ENCODE measurements around the gene TULP3. TPM values are rescaled to one million over a fixed set of nuclear protein-coding genes. Genes with fewer than 3 reads are reported as not detected.

Gene TULP3
- total and polyA plus RNA-seq, 2 donors (not counting 3 experiments of a cell fraction or from before 2014, with no cell fraction given), result 30.8 to 31.0 TPM

DNA sequence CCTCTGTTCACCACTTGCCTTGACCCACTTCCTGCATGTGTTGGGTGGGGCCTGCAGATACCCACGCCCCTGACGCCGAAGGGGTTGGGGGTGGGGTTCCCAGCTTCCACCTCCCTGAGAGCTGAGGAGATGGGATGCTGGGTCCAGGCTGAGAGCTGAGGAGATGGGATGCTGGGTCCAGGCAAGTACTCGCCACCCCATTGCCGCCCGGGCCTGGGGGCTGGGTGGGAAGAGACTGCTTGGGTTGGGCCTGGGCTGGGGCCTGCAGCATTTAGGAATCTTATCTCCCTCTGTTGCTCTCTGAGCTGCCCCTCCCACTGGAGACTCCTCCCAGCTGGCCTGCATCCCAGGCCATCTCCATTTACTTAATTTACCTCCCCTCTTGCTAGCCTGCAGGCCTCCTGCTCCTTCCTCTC, 85.9 kb downstream of the TULP3 start:
- Histone ChIP-seq H4K20me1 (replicated peaks; ENCODE audit: control insufficient read depth, extremely low read depth, insufficient read depth, low read length) (no peaks in the 10 kb centered on the region), H3K9me1 (replicated peaks; ENCODE audit: control insufficient read depth, extremely low read depth, insufficient read depth, low read length) (no peaks in the 10 kb centered on the region), H2AFZ (ENCODE audit: low read depth, low read length) (no peak overlapping the region), H3K79me2 (ENCODE audit: control insufficient read depth, insufficient read depth, low read length) (peaks cover 47% of the 10 kb centered on the region), H3K27ac (ENCODE audit: insufficient read depth, low read depth, low read length) (no peak overlapping the region), H3K4me3 (replicated peaks in 1 of 3; ENCODE audit: insufficient read depth in 1 of 3, low read depth in 1 of 3, low read length in 3 of 3) (no peak overlapping the region), H3K9me3 (replicated peaks; ENCODE audit: control insufficient read depth, insufficient read depth, low read length) (no peaks in the 10 kb centered on the region), H3K27me3 (ENCODE audit: control insufficient read depth in 2 of 2, insufficient read depth in 2 of 2, low read length in 2 of 2) (no peaks in the 10 kb centered on the region), H3K4me1 (ENCODE audit: control insufficient read depth, extremely low read depth, insufficient read depth, low read length) (peaks cover 11% of the 10 kb centered on the region), H3K36me3 (ENCODE audit: control insufficient read depth in 2 of 2, extremely low read depth in 1 of 2, insufficient read depth in 2 of 2, low read length in 2 of 2) (peaks cover 0 to 11% of the 10 kb centered on the region in 2 experiments), H3K9ac (replicated peaks; ENCODE audit: extremely low read depth, insufficient read depth, low read length) (no peak overlapping the region), H3K4me2 (ENCODE audit: insufficient read depth, low read length) (no peak overlapping the region)
- FAIRE-seq, result no peak
- POLR2A ChIA-PET, result no interaction called here
- no TSS peak for BruUV-seq (replicated peaks)
- intact Hi-C loops (cut with micrococcal nuclease) (no loop called here), dilution Hi-C loops (cut with MboI; ENCODE audit: extremely low pct_ligation_motif_present, low sequenced_read_pairs) (no loop called here)
- DNase-seq (ENCODE audit: low read depth, low spot score), result no peak
- TF ChIP-seq MYC (IDR thresholded peaks at IDR 0.05; ENCODE audit: low read depth, low read length) (no peak), GATA2 (IDR thresholded peaks at IDR 0.05; ENCODE audit: insufficient read depth, insufficient read length, low read depth, low read length) (no peak), EZH2 (IDR thresholded peaks at IDR 0.05; ENCODE audit: borderline replicate concordance, low read depth, low read length, severe bottlenecking) (no peak), POLR2A (IDR thresholded peaks at IDR 0.05; ENCODE audit: low read depth, low read length) (no peak), JUN (IDR thresholded peaks at IDR 0.05; ENCODE audit: borderline replicate concordance, insufficient read depth, insufficient read length, low read depth) (no peak), POLR2AphosphoS5 (IDR thresholded peaks at IDR 0.05; ENCODE audit: insufficient read depth, low read depth, low read length) (no peak)
- CTCF ChIA-PET, result no interaction called here

- TF ChIP-seq POLR2A (IDR thresholded peaks at IDR 0.05; ENCODE audit: low read depth, low read length) (no peak), FOS (IDR thresholded peaks at IDR 0.05; ENCODE audit: borderline replicate concordance, insufficient read depth, low read length) (no peak), JUN (IDR thresholded peaks at IDR 0.05; ENCODE audit: borderline replicate concordance, insufficient read depth, insufficient read length, low read depth) (no peak), MYC (IDR thresholded peaks at IDR 0.05; ENCODE audit: low read depth, low read length) (no peak), GATA2 (IDR thresholded peaks at IDR 0.05; ENCODE audit: insufficient read depth, insufficient read length, low read depth, low read length) (no peak), POLR2AphosphoS5 (IDR thresholded peaks at IDR 0.05; ENCODE audit: insufficient read depth, low read depth, low read length) (no peak), EZH2 (IDR thresholded peaks at IDR 0.05; ENCODE audit: borderline replicate concordance, low read depth, low read length, severe bottlenecking) (no peak)
- TF ChIP-seq, protein P1, sequence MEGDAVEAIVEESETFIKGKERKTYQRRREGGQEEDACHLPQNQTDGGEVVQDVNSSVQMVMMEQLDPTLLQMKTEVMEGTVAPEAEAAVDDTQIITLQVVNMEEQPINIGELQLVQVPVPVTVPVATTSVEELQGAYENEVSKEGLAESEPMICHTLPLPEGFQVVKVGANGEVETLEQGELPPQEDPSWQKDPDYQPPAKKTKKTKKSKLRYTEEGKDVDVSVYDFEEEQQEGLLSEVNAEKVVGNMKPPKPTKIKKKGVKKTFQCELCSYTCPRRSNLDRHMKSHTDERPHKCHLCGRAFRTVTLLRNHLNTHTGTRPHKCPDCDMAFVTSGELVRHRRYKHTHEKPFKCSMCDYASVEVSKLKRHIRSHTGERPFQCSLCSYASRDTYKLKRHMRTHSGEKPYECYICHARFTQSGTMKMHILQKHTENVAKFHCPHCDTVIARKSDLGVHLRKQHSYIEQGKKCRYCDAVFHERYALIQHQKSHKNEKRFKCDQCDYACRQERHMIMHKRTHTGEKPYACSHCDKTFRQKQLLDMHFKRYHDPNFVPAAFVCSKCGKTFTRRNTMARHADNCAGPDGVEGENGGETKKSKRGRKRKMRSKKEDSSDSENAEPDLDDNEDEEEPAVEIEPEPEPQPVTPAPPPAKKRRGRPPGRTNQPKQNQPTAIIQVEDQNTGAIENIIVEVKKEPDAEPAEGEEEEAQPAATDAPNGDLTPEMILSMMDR (IDR thresholded peaks at IDR 0.05; ENCODE audit: extremely low read depth in 1 of 2, insufficient read depth in 1 of 2, low read depth in 1 of 2, low read length in 2 of 2), result no peak
- TF ChIP-seq, protein P2, sequence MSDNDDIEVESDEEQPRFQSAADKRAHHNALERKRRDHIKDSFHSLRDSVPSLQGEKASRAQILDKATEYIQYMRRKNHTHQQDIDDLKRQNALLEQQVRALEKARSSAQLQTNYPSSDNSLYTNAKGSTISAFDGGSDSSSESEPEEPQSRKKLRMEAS (IDR thresholded peaks at IDR 0.05; ENCODE audit: insufficient read depth, insufficient read length), result no peak
- Histone ChIP-seq H3K4me3 (replicated peaks in 1 of 3; ENCODE audit: insufficient read depth in 1 of 3, low read depth in 1 of 3, low read length in 3 of 3) (no peak overlapping the region), H3K27ac (ENCODE audit: insufficient read depth, low read depth, low read length) (no peak overlapping the region), H3K4me2 (ENCODE audit: insufficient read depth, low read length) (no peak overlapping the region), H2AFZ (ENCODE audit: low read depth, low read length) (no peak overlapping the region), H3K9me3 (replicated peaks; ENCODE audit: control insufficient read depth, insufficient read depth, low read length) (no peaks in the 10 kb centered on the region), H3K9ac (replicated peaks; ENCODE audit: extremely low read depth, insufficient read depth, low read length) (no peak overlapping the region), H3K79me2 (ENCODE audit: control insufficient read depth, insufficient read depth, low read length) (peaks cover 50% of the 10 kb centered on the region), H3K4me1 (ENCODE audit: control insufficient read depth, extremely low read depth, insufficient read depth, low read length) (peaks cover 11% of the 10 kb centered on the region), H3K36me3 (ENCODE audit: control insufficient read depth in 2 of 2, extremely low read depth in 1 of 2, insufficient read depth in 2 of 2, low read length in 2 of 2) (peaks cover 0 to 11% of the 10 kb centered on the region in 2 experiments), H3K27me3 (ENCODE audit: control insufficient read depth in 2 of 2, insufficient read depth in 2 of 2, low read length in 2 of 2) (no peaks in the 10 kb centered on the region), H4K20me1 (replicated peaks; ENCODE audit: control insufficient read depth, extremely low read depth, insufficient read depth, low read length) (no peaks in the 10 kb centered on the region), H3K9me1 (replicated peaks; ENCODE audit: control insufficient read depth, extremely low read depth, insufficient read depth, low read length) (no peaks in the 10 kb centered on the region)
- no peak for DNase-seq (ENCODE audit: low read depth, low spot score)
- ChIA-PET CTCF (no interaction called here), POLR2A (no interaction called here)
- dilution Hi-C loops (cut with MboI; ENCODE audit: extremely low pct_ligation_motif_present, low sequenced_read_pairs), result no loop called here
- no peak for FAIRE-seq
- intact Hi-C loops (cut with micrococcal nuclease), result no loop called here
- no TSS peak for BruUV-seq (replicated peaks)
Observed at GRCh38 chr12:2977776-2978175, 87.1 kb downstream of the TULP3 start.

All from endothelial cell of umbilical vein (primary cell).